OCI-LY7 (cell line): Measurements from ENCODE around the gene USB1. TPM values are rescaled to one million over a fixed set of nuclear protein-coding genes. Genes with fewer than 3 reads are reported as not detected.

ENCODE experiments used
- BruUV-seq: library from RNA; stranded (reverse); fragments of 400-500 nt; replicated peaks from 2 replicates; lab custom pipeline; 2021; lab: Mats Ljungman, UMichigan
- CTCF ChIA-PET: fragments of 300-600 bp; sonication (Branson Sonifier 250); formaldehyde crosslinking; loops from one replicate; lab custom pipeline; 2022; ENCODE audit warnings: antibody characterized with exemption; ENCODE audit not compliant: unreplicated experiment; lab: Charles Lee
- POLR2A ChIA-PET: fragments of 300-600 bp; sonication (Branson Sonifier 250); formaldehyde crosslinking; loops from one replicate; lab custom pipeline; 2022; ENCODE audit warnings: antibody characterized with exemption; lab: Charles Lee
- DNase-seq: peaks from one replicate; pipeline ENCODE4 v3.0.0-alpha.2; 2015; ENCODE audit warnings: low spot score
- H2AFZ ChIP-seq: fragments of 200-600 bp; sonication (generic), shearing (Covaris generic); 2 replicates; pipeline ENCODE4 v1.6.1; 2014; ENCODE audit warnings: mild to moderate bottlenecking, antibody characterized with exemption, low read length, moderate library complexity
- H3K27ac ChIP-seq: fragments of 200-600 bp; sonication (generic); 2 replicates; pipeline ENCODE4 v1.5.1; 2014; ENCODE audit warnings: mixed run types, low read depth, mild to moderate bottlenecking, moderate library complexity, low read length, inconsistent platforms; ENCODE audit not compliant: poor library complexity, severe bottlenecking
- H3K36me3 ChIP-seq: fragments of 200-600 bp; sonication (generic); 2 replicates; pipeline ENCODE4 v1.6.1; 2014; ENCODE audit warnings: mild to moderate bottlenecking, antibody characterized with exemption, low read length, moderate library complexity, mixed read lengths; ENCODE audit not compliant: insufficient read depth
- H3K4me1 ChIP-seq: fragments of 200-600 bp; sonication (generic); 2 replicates; pipeline ENCODE4 v1.5.1; 2014; ENCODE audit warnings: mild to moderate bottlenecking, low read length; ENCODE audit not compliant: insufficient read depth, poor library complexity, severe bottlenecking
- H3K4me2 ChIP-seq: fragments of 200-600 bp; sonication (generic); 2 replicates; pipeline ENCODE4 v1.6.1; 2014; ENCODE audit warnings: mild to moderate bottlenecking, low read length
- H3K4me3 ChIP-seq: fragments of 200-600 bp; sonication (generic); 2 replicates; pipeline ENCODE4 v1.5.1; 2014; ENCODE audit warnings: mild to moderate bottlenecking, low read depth, low read length; ENCODE audit not compliant: poor library complexity, severe bottlenecking
- H3K79me2 ChIP-seq: fragments of 200-600 bp; sonication (generic); 2 replicates; pipeline ENCODE4 v1.6.1; 2016; ENCODE audit warnings: low read depth, mild to moderate bottlenecking, low read length, moderate library complexity, mixed read lengths; ENCODE audit not compliant: insufficient read depth
- H3K9me2 ChIP-seq: fragments of 200-600 bp; sonication (generic); 2 replicates; pipeline ENCODE4 v1.6.1; 2016; ENCODE audit warnings: mild to moderate bottlenecking, low read length, mixed read lengths; ENCODE audit not compliant: insufficient read depth
- H3K9me3 ChIP-seq: fragments of 200-600 bp; sonication (generic); 2 replicates; pipeline ENCODE4 v1.6.1; 2014; ENCODE audit warnings: mild to moderate bottlenecking, mixed run types, low read length, mixed read lengths
- H4K20me1 ChIP-seq: fragments of 200-600 bp; sonication (generic); 2 replicates; pipeline ENCODE4 v1.6.1; 2014; ENCODE audit warnings: mild to moderate bottlenecking, antibody characterized with exemption, low read length, moderate library complexity, mixed read lengths; ENCODE audit not compliant: insufficient read depth
- CTCF ChIP-seq: fragments of 200-600 bp; sonication (generic); conservative IDR thresholded peaks from 2 replicates; pipeline ENCODE4 v1.5.1; 2014; ENCODE audit warnings: mild to moderate bottlenecking, antibody characterized with exemption, low read length, moderate library complexity, mixed read lengths
- EZH2phosphoT487 ChIP-seq: fragments of 200-600 bp; sonication (generic); IDR thresholded peaks from 2 replicates; pipeline ENCODE4 v1.6.1; 2018; ENCODE audit warnings: low read depth, borderline replicate concordance, mild to moderate bottlenecking, mixed run types, antibody characterized with exemption, low read length, moderate library complexity, mixed read lengths
- intact Hi-C: fragments of 100-400 bp; cut with micrococcal nuclease; formaldehyde crosslinking; loops from one replicate; pipeline ENCODE4 v1.10.0; 2022; ENCODE audit not compliant: unreplicated experiment
- total RNA-seq, 2 experiments: library from RNA; depleted of rRNA in 1 of 2; stranded (reverse); fragments of >200 nt in 1 of 2; shearing (Covaris generic) in 1 of 2; gene quantifications; 2 replicates each; pipeline ENCODE4 v1.2.3, GENCODE V29; 2014 to 2022

The USB1 gene
- total RNA-seq, 2 experiments from 2014 or later = 12.5 to 48.3 TPM

- ChIA-PET CTCF (no interaction called here), POLR2A (no interaction called here)
- no peak overlapping the region for H3K27ac ChIP-seq
- no peaks in the 10 kb centered on the region for H3K4me1 ChIP-seq
- H3K4me3 ChIP-seq = no peak overlapping the region
- H3K9me2 ChIP-seq = no peaks in the 10 kb centered on the region
- BruUV-seq = no TSS peak
- H4K20me1 ChIP-seq = no peaks in the 10 kb centered on the region
- no peaks in the 10 kb centered on the region for H3K36me3 ChIP-seq
- H3K9me3 ChIP-seq = no peaks in the 10 kb centered on the region
- intact Hi-C loops = no loop called here
- no peak overlapping the region for H2AFZ ChIP-seq
- no peak for DNase-seq
- H3K4me2 ChIP-seq = no peak overlapping the region
- H3K79me2 ChIP-seq = no peaks in the 10 kb centered on the region
- TF ChIP-seq EZH2phosphoT487 (no peak), CTCF (no peak)
These were observed 40.4 kb downstream of the USB1 start for GRCh38 chr16:58041628-58041955.

GRCh38 chr16:58042001-58042885, 41.0 kb downstream of the USB1 start:
- no peak overlapping the region for H3K27ac ChIP-seq
- TF ChIP-seq EZH2phosphoT487 (no peak), CTCF (no peak)
- H3K4me2 ChIP-seq = no peak overlapping the region
- H3K9me3 ChIP-seq = no peaks in the 10 kb centered on the region
- H3K79me2 ChIP-seq = no peaks in the 10 kb centered on the region
- ChIA-PET POLR2A (interaction anchor here (0.6 kb wide), 1 partner anchor 11 kb away, joined by 3 read pairs; no protein-coding TSS in a partner anchor), CTCF (no interaction called here)
- no peaks in the 10 kb centered on the region for H3K4me1 ChIP-seq
- H3K36me3 ChIP-seq = no peaks in the 10 kb centered on the region
- intact Hi-C loops = no loop called here
- no peak overlapping the region for H3K4me3 ChIP-seq
- 0 out of 2 replicates have a peak overlapping the region, but pooled peaks have one; percentile 16 for H2AFZ ChIP-seq
- no peak for DNase-seq
- no peaks in the 10 kb centered on the region for H4K20me1 ChIP-seq
- no TSS peak for BruUV-seq
- H3K9me2 ChIP-seq = no peaks in the 10 kb centered on the region
